GM12873 (cell line): ENCODE results near the gene TBC1D3B.

Experiments
- CTCF ChIP-seq: IDR thresholded peaks from 2 replicates; pipeline ENCODE4 v1.5.1; 2012; ENCODE audit warnings: low read depth, mild to moderate bottlenecking, moderate library complexity, low read length, control low read depth; ENCODE audit not compliant: insufficient read depth; ENCODE audit errors: missing control alignments

Gene TBC1D3B

GRCh38 chr17:36205637-36206485 lies 29.4 kb upstream of the TBC1D3B start:
- no peak for TF ChIP-seq CTCF

GRCh38 chr17:36204724-36205500 lies 28.5 kb upstream of the TBC1D3B start:
- no peak for TF ChIP-seq CTCF

GRCh38 chr17:36203335-36203734 lies 26.9 kb upstream of the TBC1D3B start:
- TF ChIP-seq CTCF = no peak

GRCh38 chr17:36198831-36199465 lies 22.5 kb upstream of the TBC1D3B start:
- no peak for TF ChIP-seq CTCF

- TF ChIP-seq CTCF = no peak
Observed at GRCh38 chr17:36197387-36197703, 20.9 kb upstream of the TBC1D3B start.

GRCh38 chr17:36196131-36196486 lies 19.7 kb upstream of the TBC1D3B start:
- TF ChIP-seq CTCF = no peak
